Spinal cord (tissue), 10 donors: Measurements from ENCODE around the gene ZNF654. TPM values are rescaled to one million over a fixed set of nuclear protein-coding genes. Genes with fewer than 3 reads are reported as not detected.

ENCODE experiments used
- DNase-seq, 6 donors: peaks; one replicate each; pipeline versions ENCODE4 v3.0.0 to v3.0.0-alpha.2; 2013 to 2015; ENCODE audit warnings: low spot score in 6 of 6, low read depth in 4 of 6
- H3K27ac ChIP-seq: one replicate; pipeline ENCODE4 v1.5.1; 2013; ENCODE audit warnings: low read depth, low read length, control low read depth
- H3K27me3 ChIP-seq: one replicate; pipeline ENCODE4 v1.6.1; 2013; ENCODE audit warnings: low read length; ENCODE audit not compliant: control insufficient read depth, insufficient read depth
- H3K36me3 ChIP-seq: one replicate; pipeline ENCODE4 v1.6.1; 2013; ENCODE audit warnings: low read length; ENCODE audit not compliant: control insufficient read depth, insufficient read depth
- H3K4me1 ChIP-seq: one replicate; pipeline ENCODE4 v1.6.1; 2013; ENCODE audit warnings: low read length; ENCODE audit not compliant: control insufficient read depth, insufficient read depth
- H3K4me3 ChIP-seq: one replicate; pipeline ENCODE4 v1.5.1; 2013; ENCODE audit warnings: low read depth, low read length, control low read depth
- H3K9me3 ChIP-seq: one replicate; pipeline ENCODE4 v1.6.1; 2013; ENCODE audit warnings: low read length; ENCODE audit not compliant: control insufficient read depth, insufficient read depth
- WGBS: methylation state at CpG from one replicate; pipeline ENCODE4 v1.1.5; 2013; ENCODE audit warnings: missing lambda C conversion rate; ENCODE audit not compliant: insufficient coverage; 5-methylcytosine and 5-hydroxymethylcytosine counted together
- polyA plus RNA-seq, 2 donors: library from polyadenylated mRNA; unstranded; fragments of 120-200 nt; gene quantifications; one replicate each; pipeline ENCODE4 v1.2.1, GENCODE V29; 2013; ENCODE audit not compliant: insufficient read length in 2 of 2
- total RNA-seq, 2 donors: library from RNA; depleted of rRNA in 1 of 2; stranded (reverse); fragments of 120-200 nt in 1 of 2; fragments of >200 nt in 1 of 2; gene quantifications; one replicate each; pipeline versions ENCODE4 v1.2.3 to v1.2.4, GENCODE V29; 2013 to 2014
- donor health status: healthy.

The ZNF654 gene
- total and polyA plus RNA-seq, 4 donors, result 10.4 to 38.2 (median 16.6) TPM

- Histone ChIP-seq H3K4me1 (no peaks in the 10 kb centered on the region), H3K27ac (peak overlapping the region; percentile 99), H3K4me3 (peak overlapping the region; percentile 88), H3K36me3 (no peaks in the 10 kb centered on the region), H3K27me3 (no peaks in the 10 kb centered on the region), H3K9me3 (no peaks in the 10 kb centered on the region)
- WGBS, result 0% methylated on average over 7 of the region's 16 CpGs
- DNase-seq, result peak in 4 of 6 donors; percentile 9 to 53 (median 18)
These were observed 1.3 kb upstream of the ZNF654 start for GRCh38 chr3:88057630-88058305.

- WGBS, result under 1% methylated on average over 24 of the region's 24 CpGs
These were observed 812 bp upstream of the ZNF654 start for GRCh38 chr3:88058306-88058580.

GRCh38 chr3:88059380-88060170 lies 520 bp downstream of the ZNF654 start:
- H3K36me3 ChIP-seq, result no peaks in the 10 kb centered on the region
- WGBS, result 0% methylated on average over 29 of the region's 45 CpGs
- H3K9me3 ChIP-seq, result no peaks in the 10 kb centered on the region
- peak overlapping the region; percentile 89 for H3K4me3 ChIP-seq
- DNase-seq, result peak in 4 of 6 donors; percentile 6 to 38 (median 32)
- no peaks in the 10 kb centered on the region for H3K27me3 ChIP-seq
- H3K27ac ChIP-seq, result peak overlapping the region; percentile 96
- no peaks in the 10 kb centered on the region for H3K4me1 ChIP-seq

More at GRCh38 chr3:88058306-88058580, 812 bp upstream of the ZNF654 start:
- H3K9me3 ChIP-seq, result no peaks in the 10 kb centered on the region
- no peaks in the 10 kb centered on the region for H3K36me3 ChIP-seq
- no peak for DNase-seq
- H3K27me3 ChIP-seq, result no peaks in the 10 kb centered on the region
- no peaks in the 10 kb centered on the region for H3K4me1 ChIP-seq
- peak overlapping the region; percentile 88 for H3K4me3 ChIP-seq
- H3K27ac ChIP-seq, result peak overlapping the region; percentile 99

GRCh38 chr3:88061746-88062145 lies 2.7 kb downstream of the ZNF654 start:
- H3K4me1 ChIP-seq, result no peaks in the 10 kb centered on the region
- no peak overlapping the region for H3K27ac ChIP-seq
- H3K9me3 ChIP-seq, result no peaks in the 10 kb centered on the region
- H3K36me3 ChIP-seq, result no peaks in the 10 kb centered on the region
- no peaks in the 10 kb centered on the region for H3K27me3 ChIP-seq
- WGBS, result 60% methylated on average over 1 of the region's 1 CpG
- DNase-seq, result no peak
- no peak overlapping the region for H3K4me3 ChIP-seq

GRCh38 chr3:88075072-88075471 lies 16.0 kb downstream of the ZNF654 start:
- no peaks in the 10 kb centered on the region for H3K9me3 ChIP-seq
- H3K4me3 ChIP-seq, result no peak overlapping the region
- WGBS, result 100% methylated on average over 1 of the region's 2 CpGs
- H3K4me1 ChIP-seq, result no peaks in the 10 kb centered on the region
- no peaks in the 10 kb centered on the region for H3K27me3 ChIP-seq
- no peaks in the 10 kb centered on the region for H3K36me3 ChIP-seq
- no peak overlapping the region for H3K27ac ChIP-seq
- DNase-seq, result no peak

GRCh38 chr3:88075497-88075896 lies 16.4 kb downstream of the ZNF654 start:
- Histone ChIP-seq H3K27ac (no peak overlapping the region), H3K9me3 (no peaks in the 10 kb centered on the region)
- WGBS, result no CpG with 5 or more reads among the region's 2 CpGs

GRCh38 chr3:88076712-88077111 lies 17.7 kb downstream of the ZNF654 start:
- Histone ChIP-seq H3K4me1 (no peaks in the 10 kb centered on the region), H3K27ac (no peak overlapping the region), H3K36me3 (no peaks in the 10 kb centered on the region), H3K4me3 (no peak overlapping the region), H3K27me3 (no peaks in the 10 kb centered on the region), H3K9me3 (peaks cover 2% of the 10 kb centered on the region)
- no peak for DNase-seq
- no CpG with 5 or more reads among the region's 1 CpG for WGBS

More at GRCh38 chr3:88075497-88075896, 16.4 kb downstream of the ZNF654 start:
- Histone ChIP-seq H3K4me3 (no peak overlapping the region), H3K36me3 (no peaks in the 10 kb centered on the region), H3K4me1 (no peaks in the 10 kb centered on the region), H3K27me3 (no peaks in the 10 kb centered on the region)
- no peak for DNase-seq

- no CpG with 5 or more reads among the region's 3 CpGs for WGBS
- Histone ChIP-seq H3K4me1 (no peaks in the 10 kb centered on the region), H3K27me3 (no peaks in the 10 kb centered on the region), H3K36me3 (no peaks in the 10 kb centered on the region), H3K9me3 (peaks cover 2% of the 10 kb centered on the region), H3K4me3 (no peak overlapping the region), H3K27ac (no peak overlapping the region)
- DNase-seq, result no peak
These were observed 19.9 kb downstream of the ZNF654 start for GRCh38 chr3:88078932-88079331.

- H3K27ac ChIP-seq, result no peak overlapping the region
- 100% methylated on average over 1 of the region's 2 CpGs for WGBS
- no peaks in the 10 kb centered on the region for H3K4me1 ChIP-seq
- no peak for DNase-seq
- H3K36me3 ChIP-seq, result no peaks in the 10 kb centered on the region
- H3K4me3 ChIP-seq, result no peak overlapping the region
- H3K27me3 ChIP-seq, result no peaks in the 10 kb centered on the region
- peaks cover 2% of the 10 kb centered on the region for H3K9me3 ChIP-seq
These were observed 23.8 kb downstream of the ZNF654 start for GRCh38 chr3:88082854-88083253.

GRCh38 chr3:88084097-88084501 lies 25.0 kb downstream of the ZNF654 start:
- H3K27me3 ChIP-seq, result no peaks in the 10 kb centered on the region
- peaks cover 2% of the 10 kb centered on the region for H3K9me3 ChIP-seq
- no peak overlapping the region for H3K27ac ChIP-seq
- 60% methylated on average over 1 of the region's 2 CpGs for WGBS
- no peaks in the 10 kb centered on the region for H3K4me1 ChIP-seq
- H3K36me3 ChIP-seq, result no peaks in the 10 kb centered on the region
- DNase-seq, result no peak
- H3K4me3 ChIP-seq, result no peak overlapping the region
